ENCODE data around the gene IGF2R. TPM values are rescaled to one million over a fixed set of nuclear protein-coding genes. Genes with fewer than 3 reads are reported as not detected.

Gene IGF2R
- total RNA-seq, 2 experiments from 2014 or later = 73.5 to 75.5 TPM

DNA sequence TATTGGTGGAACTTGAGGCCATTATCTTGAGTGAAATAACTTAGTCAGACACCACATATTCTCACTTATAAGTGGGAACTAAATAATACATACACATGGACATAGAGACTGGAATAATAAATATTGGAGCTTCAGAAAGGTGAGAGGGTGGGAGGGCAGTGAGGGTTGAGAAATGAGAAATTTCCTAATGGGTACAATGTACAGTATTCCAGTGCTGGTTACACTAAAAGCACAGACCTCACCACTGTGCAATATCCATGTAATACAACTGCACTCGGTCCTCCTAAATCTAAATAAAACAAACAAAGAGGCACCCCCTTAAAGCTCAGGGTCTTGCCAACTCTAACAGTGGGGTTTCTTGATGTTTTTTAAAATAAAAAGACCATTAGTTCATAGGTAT lies 53.2 kb downstream of the IGF2R start:
- no peak for DNase-seq
- CTCF ChIA-PET = no interaction called here
- H3K4me3 Mint-ChIP-seq = no peak overlapping the region
- POLR2A ChIA-PET = no interaction called here
- no peaks in the 10 kb centered on the region for H3K27me3 Mint-ChIP-seq
- no peak overlapping the region for H3K27ac Mint-ChIP-seq
- H3K4me1 Mint-ChIP-seq (ENCODE audit: low read depth) = peaks cover 18% of the 10 kb centered on the region
- H3K9me3 Mint-ChIP-seq = no peaks in the 10 kb centered on the region
- intact Hi-C loops (cut with micrococcal nuclease) = no loop called here
- peaks cover 14% of the 10 kb centered on the region for H3K36me3 Mint-ChIP-seq

DNA sequence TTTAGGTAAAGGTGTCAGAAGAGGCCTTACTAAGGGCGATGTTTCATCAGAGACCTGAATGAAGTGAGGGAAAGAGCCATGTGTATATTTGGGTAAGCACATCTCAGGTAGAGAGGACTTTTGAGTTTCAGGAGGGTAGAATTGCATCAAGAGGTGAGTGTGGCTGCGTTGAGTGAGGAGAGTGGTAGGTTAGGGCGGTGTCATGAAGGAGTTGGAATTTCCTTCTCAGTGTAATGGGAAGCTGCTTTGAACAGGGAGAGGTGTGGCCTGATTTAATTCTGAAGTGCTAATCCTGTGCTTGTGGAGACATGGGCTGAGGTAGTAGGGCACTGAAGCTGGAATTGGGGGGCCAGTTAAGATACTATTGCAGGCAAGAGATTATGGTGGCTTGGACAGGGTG lies 53.9 kb downstream of the IGF2R start:
- ChIA-PET POLR2A (no interaction called here), CTCF (interaction anchor here (1.4 kb wide), 1 partner anchor 159 kb away, joined by 4 read pairs; no protein-coding TSS in a partner anchor)

DNA sequence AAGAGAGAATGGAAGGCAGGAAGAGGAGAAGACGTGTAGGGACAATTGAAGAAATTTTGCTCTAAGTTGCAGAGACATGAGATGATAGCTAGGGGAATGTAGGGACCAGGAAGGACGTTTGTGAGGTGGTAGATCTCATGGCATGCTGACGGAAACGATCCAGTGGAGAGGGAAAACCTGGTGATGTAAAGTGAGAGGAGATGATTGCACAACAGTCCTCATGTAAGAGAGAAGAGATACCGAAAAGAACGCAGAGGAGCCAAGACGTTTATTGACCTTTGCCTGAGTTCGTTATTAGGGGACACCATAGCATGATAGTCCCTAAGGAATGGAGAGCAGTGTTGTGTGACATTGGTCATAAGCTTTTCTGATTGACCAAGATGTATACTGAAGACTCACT lies 55.3 kb downstream of the IGF2R start:
- no peak overlapping the region for H3K27ac Mint-ChIP-seq
- no peak for DNase-seq
- H3K27me3 Mint-ChIP-seq = no peaks in the 10 kb centered on the region
- intact Hi-C loops (cut with micrococcal nuclease) = no loop called here
- CTCF ChIA-PET = interaction anchor here (1.4 to 1.5 kb wide), 2 partner anchors 161 to 495 kb away, joined by 3 to 4 read pairs; no protein-coding TSS in a partner anchor
- H3K4me3 Mint-ChIP-seq = no peak overlapping the region
- peaks cover 27% of the 10 kb centered on the region for H3K36me3 Mint-ChIP-seq
- POLR2A ChIA-PET = no interaction called here
- no peaks in the 10 kb centered on the region for H3K9me3 Mint-ChIP-seq
- peaks cover 8% of the 10 kb centered on the region for H3K4me1 Mint-ChIP-seq (ENCODE audit: low read depth)

More for the DNA sequence above, 53.9 kb downstream of the IGF2R start:
- H3K27me3 Mint-ChIP-seq = no peaks in the 10 kb centered on the region
- H3K4me1 Mint-ChIP-seq (ENCODE audit: low read depth) = peaks cover 15% of the 10 kb centered on the region
- DNase-seq = no peak
- H3K27ac Mint-ChIP-seq = no peak overlapping the region
- H3K4me3 Mint-ChIP-seq = no peak overlapping the region
- intact Hi-C loops (cut with micrococcal nuclease) = no loop called here
- peaks cover 20% of the 10 kb centered on the region for H3K36me3 Mint-ChIP-seq
- no peaks in the 10 kb centered on the region for H3K9me3 Mint-ChIP-seq

DNA sequence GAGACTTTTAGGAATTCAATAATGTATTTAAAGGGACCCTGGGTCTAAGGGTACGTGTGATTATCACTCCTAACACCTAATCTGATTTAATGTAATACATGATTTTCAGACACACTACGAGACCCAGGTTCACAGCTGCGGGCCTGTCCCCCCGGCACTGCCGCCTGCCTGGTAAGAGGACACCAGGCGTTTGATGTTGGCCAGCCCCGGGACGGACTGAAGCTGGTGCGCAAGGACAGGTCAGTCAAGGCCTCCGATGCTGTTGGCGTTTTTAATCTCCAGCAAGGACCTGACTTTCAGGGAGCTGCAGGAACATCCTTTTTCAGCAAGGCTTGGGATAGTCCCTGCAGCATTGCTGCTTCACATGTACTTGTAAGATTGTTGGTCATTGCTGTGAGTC lies 58.2 kb downstream of the IGF2R start:
- H3K9me3 Mint-ChIP-seq = no peaks in the 10 kb centered on the region
- ChIA-PET POLR2A (no interaction called here), CTCF (no interaction called here)
- no peak overlapping the region for H3K4me3 Mint-ChIP-seq
- no peak for DNase-seq
- peaks cover 34% of the 10 kb centered on the region for H3K36me3 Mint-ChIP-seq
- no peaks in the 10 kb centered on the region for H3K27me3 Mint-ChIP-seq
- peaks cover 7% of the 10 kb centered on the region for H3K4me1 Mint-ChIP-seq (ENCODE audit: low read depth)
- no peak overlapping the region for H3K27ac Mint-ChIP-seq
- intact Hi-C loops (cut with micrococcal nuclease) = no loop called here

DNA sequence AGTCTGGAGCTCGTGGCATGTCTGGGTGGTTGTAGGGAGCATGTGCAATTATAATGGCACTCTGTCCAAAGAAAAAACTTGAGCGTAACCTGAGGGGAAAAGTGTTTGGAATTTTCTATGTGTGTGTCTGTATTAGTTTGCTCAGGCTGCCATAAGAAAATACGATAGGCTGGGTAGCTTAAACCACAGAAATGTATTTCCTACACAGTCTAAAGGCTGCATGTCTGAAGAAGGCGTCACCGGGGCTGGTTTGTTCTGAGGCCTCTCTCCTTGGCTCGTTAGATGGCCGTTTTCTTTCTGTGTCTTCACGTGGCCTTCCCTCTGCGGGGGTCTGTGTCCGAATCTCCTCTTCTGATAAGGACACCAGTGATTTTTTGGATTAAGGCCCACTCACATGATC lies 59.0 kb downstream of the IGF2R start:
- Mint-ChIP-seq H3K36me3 (peaks cover 38% of the 10 kb centered on the region), H3K4me1 (ENCODE audit: low read depth) (peaks cover 7% of the 10 kb centered on the region), H3K4me3 (no peak overlapping the region), H3K27ac (peak overlapping the region; percentile 9), H3K27me3 (no peaks in the 10 kb centered on the region), H3K9me3 (no peaks in the 10 kb centered on the region)
- intact Hi-C loops (cut with micrococcal nuclease) = no loop called here
- DNase-seq = no peak
- ChIA-PET CTCF (no interaction called here), POLR2A (no interaction called here)

DNA sequence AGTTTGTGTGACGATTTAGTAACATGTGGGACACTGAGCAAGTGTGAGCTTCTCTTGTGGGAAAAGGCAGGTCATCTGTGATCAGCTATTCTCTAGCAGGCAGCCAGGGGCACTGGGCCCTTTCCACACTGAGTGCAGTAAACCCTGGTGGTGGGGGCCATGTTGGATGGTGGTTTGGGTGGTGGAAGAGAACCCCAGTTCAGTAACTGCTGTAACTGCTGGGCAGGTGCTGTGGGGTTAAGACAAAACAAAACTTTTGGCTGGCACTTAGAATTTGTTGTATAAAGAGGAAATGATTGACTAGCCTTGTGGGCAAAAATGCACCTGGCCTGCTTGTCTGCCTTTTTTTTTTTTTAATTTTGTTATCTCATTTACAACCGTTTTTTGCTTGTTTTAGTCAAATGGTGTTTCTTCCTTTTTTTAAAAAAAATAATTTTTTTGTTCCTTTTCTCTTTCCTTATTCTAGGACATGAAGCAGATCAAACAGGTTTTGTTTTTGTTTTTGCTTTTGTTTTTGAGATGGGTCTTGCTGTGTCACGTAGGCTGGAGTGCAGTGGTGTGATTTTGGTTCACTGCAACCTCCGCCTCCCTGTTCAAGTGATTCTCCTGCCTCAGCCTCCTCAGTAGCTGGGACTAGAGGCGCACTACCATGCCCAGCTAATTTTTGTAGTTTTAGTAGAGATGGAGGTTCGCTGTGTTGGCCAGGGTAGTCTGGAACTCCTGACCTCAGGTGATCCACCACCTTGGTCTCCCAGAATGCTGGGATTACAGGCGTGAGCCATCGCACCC lies 59.8 kb downstream of the IGF2R start:
- H3K27me3 Mint-ChIP-seq = no peaks in the 10 kb centered on the region
- ChIA-PET CTCF (no interaction called here), POLR2A (no interaction called here)
- intact Hi-C loops (cut with micrococcal nuclease) = no loop called here
- H3K9me3 Mint-ChIP-seq = no peaks in the 10 kb centered on the region
- peaks cover 7% of the 10 kb centered on the region for H3K4me1 Mint-ChIP-seq (ENCODE audit: low read depth)
- no peak overlapping the region for H3K4me3 Mint-ChIP-seq
- H3K36me3 Mint-ChIP-seq = peaks cover 45% of the 10 kb centered on the region
- H3K27ac Mint-ChIP-seq = peak overlapping the region; percentile 9
- DNase-seq = peak; percentile 42

DNA sequence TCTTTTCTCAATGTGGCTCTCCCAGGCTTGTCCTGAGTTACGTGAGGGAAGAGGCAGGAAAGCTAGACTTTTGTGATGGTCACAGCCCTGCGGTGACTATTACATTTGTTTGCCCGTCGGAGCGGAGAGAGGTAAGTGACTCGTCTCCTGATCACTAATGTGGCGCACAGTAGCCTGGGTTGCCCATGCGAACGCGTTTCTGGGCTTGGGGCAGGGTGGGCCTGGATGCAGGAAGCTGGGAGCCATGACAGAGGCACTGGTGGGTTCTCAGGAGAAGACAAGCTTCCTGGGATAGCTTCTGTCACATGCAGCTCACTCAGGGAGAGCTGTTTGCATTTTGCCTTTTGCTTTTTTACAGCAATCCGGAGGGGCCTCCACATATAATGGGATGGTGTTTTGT lies 60.6 kb downstream of the IGF2R start:
- H3K4me3 Mint-ChIP-seq = no peak overlapping the region
- peaks cover 48% of the 10 kb centered on the region for H3K36me3 Mint-ChIP-seq
- H3K4me1 Mint-ChIP-seq (ENCODE audit: low read depth) = peaks cover 7% of the 10 kb centered on the region
- ChIA-PET CTCF (no interaction called here), POLR2A (no interaction called here)
- DNase-seq = no peak
- no peaks in the 10 kb centered on the region for H3K9me3 Mint-ChIP-seq
- intact Hi-C loops (cut with micrococcal nuclease) = no loop called here
- no peak overlapping the region for H3K27ac Mint-ChIP-seq
- no peaks in the 10 kb centered on the region for H3K27me3 Mint-ChIP-seq

DNA sequence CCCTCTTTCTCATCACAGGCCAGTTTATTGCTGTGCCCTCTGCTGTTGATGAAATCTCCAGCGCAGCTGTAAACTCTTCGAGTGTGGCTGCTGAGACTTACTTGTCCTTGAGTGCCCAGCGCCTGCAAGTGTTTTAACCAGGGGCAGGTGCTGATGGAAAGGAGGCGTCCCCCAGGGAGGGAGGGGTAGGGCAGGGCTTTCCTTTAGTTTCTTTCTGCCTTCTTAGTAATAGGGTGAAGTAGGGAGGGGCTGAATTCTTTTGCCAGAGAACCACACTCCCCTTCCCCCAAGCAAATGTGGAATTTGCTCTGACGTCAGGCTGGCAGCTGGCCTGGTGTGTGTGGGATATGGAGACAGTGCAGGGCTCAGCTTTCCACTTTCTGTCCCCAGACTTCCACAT lies 61.2 kb downstream of the IGF2R start:
- no peak overlapping the region for H3K4me3 Mint-ChIP-seq
- ChIA-PET CTCF (no interaction called here), POLR2A (no interaction called here)
- H3K27me3 Mint-ChIP-seq = no peaks in the 10 kb centered on the region
- H3K36me3 Mint-ChIP-seq = peaks cover 50% of the 10 kb centered on the region
- DNase-seq = no peak
- no peak overlapping the region for H3K27ac Mint-ChIP-seq
- no peaks in the 10 kb centered on the region for H3K9me3 Mint-ChIP-seq
- intact Hi-C loops (cut with micrococcal nuclease) = no loop called here
- H3K4me1 Mint-ChIP-seq (ENCODE audit: low read depth) = peaks cover 7% of the 10 kb centered on the region

DNA sequence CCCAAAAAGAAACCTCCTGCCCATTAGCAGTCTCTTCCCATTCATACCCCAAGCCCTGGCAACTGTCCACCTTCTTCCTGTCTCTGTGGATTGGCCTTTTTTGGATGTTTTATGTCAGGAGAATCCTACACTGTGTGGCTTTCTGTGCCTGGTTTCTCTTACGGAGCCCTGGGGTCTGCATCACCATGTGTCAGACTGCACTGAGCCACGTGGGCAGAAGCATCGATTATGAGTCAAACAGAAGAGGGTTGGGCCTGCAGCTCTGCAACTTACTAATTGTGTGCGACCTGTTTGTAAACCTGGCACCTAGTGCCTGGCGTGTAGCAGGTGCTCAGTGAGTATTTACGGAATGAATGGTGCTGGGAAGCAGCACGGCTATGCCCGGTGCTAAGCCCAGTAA lies 62.6 kb downstream of the IGF2R start:
- Mint-ChIP-seq H3K27ac (no peak overlapping the region), H3K36me3 (peaks cover 56% of the 10 kb centered on the region), H3K27me3 (no peaks in the 10 kb centered on the region), H3K9me3 (no peaks in the 10 kb centered on the region), H3K4me3 (no peak overlapping the region), H3K4me1 (ENCODE audit: low read depth) (peaks cover 7% of the 10 kb centered on the region)
- DNase-seq = no peak
- POLR2A ChIA-PET = no interaction called here
- CTCF ChIA-PET = no interaction called here
- intact Hi-C loops (cut with micrococcal nuclease) = no loop called here

DNA sequence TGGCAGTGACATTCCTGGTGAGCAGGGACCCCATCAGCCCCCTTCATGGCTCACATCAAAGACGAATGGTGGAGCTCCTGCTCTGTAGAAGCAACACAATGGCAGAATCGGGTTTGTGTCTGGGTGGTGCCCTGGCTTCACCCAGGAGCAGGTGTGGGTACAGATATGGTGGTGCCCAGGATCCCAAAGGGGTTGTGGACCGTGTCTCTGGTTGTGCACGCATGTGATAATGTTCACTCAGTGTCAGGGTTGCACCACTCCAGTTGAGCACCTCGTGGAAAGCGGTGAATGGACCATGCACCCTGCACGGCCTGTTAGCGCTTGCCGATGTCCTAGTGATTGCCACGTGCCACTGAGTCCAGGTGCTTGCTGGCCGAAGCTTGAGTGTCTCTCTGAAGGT lies 63.0 kb downstream of the IGF2R start:
- Mint-ChIP-seq H3K27ac (no peak overlapping the region), H3K9me3 (no peaks in the 10 kb centered on the region), H3K27me3 (no peaks in the 10 kb centered on the region), H3K36me3 (peaks cover 53% of the 10 kb centered on the region), H3K4me3 (no peak overlapping the region), H3K4me1 (ENCODE audit: low read depth) (peaks cover 7% of the 10 kb centered on the region)
- DNase-seq = no peak
- ChIA-PET POLR2A (no interaction called here), CTCF (no interaction called here)
- intact Hi-C loops (cut with micrococcal nuclease) = no loop called here

DNA sequence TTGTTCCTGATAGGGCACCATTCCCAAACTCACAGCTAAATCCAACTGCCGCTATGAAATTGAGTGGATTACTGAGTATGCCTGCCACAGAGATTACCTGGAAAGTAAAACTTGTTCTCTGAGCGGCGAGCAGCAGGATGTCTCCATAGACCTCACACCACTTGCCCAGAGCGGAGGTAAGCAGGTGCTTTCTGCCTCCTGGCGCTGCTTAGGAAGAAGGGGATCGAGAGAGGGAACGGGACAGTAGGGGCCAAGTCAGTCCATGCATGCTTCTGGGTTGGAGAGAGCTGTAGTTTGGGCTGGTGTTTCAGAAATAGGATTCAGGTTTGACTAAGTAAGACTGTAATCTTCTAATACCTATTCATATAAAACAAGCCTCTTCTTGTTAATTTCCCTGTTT lies 63.7 kb downstream of the IGF2R start:
- Mint-ChIP-seq H3K27ac (no peak overlapping the region), H3K9me3 (no peaks in the 10 kb centered on the region), H3K27me3 (no peaks in the 10 kb centered on the region), H3K36me3 (peaks cover 48% of the 10 kb centered on the region), H3K4me1 (ENCODE audit: low read depth) (peaks cover 7% of the 10 kb centered on the region), H3K4me3 (no peak overlapping the region)
- ChIA-PET CTCF (no interaction called here), POLR2A (no interaction called here)
- intact Hi-C loops (cut with micrococcal nuclease) = no loop called here
- DNase-seq = no peak

DNA sequence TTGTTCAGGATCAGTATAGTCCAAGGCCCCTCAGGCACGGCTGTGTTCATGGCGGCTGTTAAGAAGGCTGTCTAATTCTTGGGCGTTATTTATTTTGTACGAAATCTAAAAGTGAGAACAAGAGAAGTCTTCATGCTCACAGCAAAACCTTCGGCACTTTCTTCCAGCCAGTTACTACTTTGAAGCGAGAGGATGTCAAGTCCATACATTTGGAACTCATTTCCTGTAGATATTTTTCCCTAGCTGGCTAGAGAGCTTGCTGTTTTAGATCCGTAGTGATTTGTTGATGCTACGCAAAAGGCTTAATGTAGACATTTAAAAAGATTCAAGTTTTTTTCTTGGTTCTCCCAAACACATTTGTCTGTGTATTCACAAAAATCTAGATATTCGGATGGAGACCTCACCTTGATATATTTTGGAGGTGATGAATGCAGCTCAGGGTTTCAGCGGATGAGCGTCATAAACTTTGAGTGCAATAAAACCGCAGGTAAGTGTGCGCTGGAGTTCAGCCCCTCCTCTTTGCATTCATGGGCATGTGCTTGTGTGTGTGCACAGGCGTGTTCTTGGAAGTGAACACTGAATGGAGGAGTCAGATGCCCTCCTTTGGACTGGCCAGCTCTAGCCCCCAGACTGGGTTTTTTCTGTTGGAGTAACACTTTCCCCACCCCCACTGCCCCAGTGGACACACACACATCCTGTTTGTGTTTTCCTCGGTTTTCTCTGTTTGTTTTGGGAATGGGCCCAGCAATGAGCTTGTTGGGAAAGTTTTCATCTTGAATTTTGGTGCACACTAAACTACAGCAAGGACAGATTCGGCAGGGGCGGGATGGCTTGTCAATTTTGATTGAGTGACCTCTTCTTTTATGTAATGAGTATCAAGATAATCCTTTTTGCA lies 65.4 kb downstream of the IGF2R start:
- no peak for DNase-seq
- no peak overlapping the region for H3K4me3 Mint-ChIP-seq
- intact Hi-C loops (cut with micrococcal nuclease) = no loop called here
- CTCF ChIA-PET = no interaction called here
- POLR2A ChIA-PET = no interaction called here
- H3K27me3 Mint-ChIP-seq = no peaks in the 10 kb centered on the region
- H3K36me3 Mint-ChIP-seq = peaks cover 42% of the 10 kb centered on the region
- H3K9me3 Mint-ChIP-seq = no peaks in the 10 kb centered on the region
- peaks cover 5% of the 10 kb centered on the region for H3K4me1 Mint-ChIP-seq (ENCODE audit: low read depth)
- no peak overlapping the region for H3K27ac Mint-ChIP-seq

DNA sequence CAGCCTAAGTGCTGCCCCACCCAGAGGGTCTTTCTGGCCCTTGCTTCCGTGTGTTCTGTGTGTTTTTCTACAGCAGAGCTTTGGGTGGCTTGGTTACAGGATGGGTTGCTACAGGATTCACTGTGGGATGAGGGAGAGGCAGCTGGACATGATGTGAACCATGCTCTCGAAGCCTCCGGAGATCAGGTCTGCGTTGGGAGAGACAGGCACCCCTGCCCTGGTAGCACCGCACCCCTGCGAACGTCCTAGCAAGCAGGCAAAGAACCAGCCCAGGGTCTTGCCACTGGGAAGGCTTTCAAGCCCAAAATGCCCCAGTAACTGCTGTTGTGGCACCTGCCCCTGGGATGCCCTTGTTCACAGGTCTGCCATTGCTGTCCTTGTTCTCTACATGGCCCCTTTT lies 66.4 kb downstream of the IGF2R start:
- intact Hi-C loops (cut with micrococcal nuclease) = no loop called here
- no peak overlapping the region for H3K27ac Mint-ChIP-seq
- H3K27me3 Mint-ChIP-seq = no peaks in the 10 kb centered on the region
- POLR2A ChIA-PET = no interaction called here
- no peak overlapping the region for H3K4me3 Mint-ChIP-seq
- H3K4me1 Mint-ChIP-seq (ENCODE audit: low read depth) = peaks cover 5% of the 10 kb centered on the region
- H3K9me3 Mint-ChIP-seq = no peaks in the 10 kb centered on the region
- no peak for DNase-seq
- H3K36me3 Mint-ChIP-seq = peaks cover 37% of the 10 kb centered on the region
- CTCF ChIA-PET = no interaction called here
